H7 (cell line): Measurements from ENCODE around the gene OR10G7. TPM values are rescaled to one million over a fixed set of nuclear protein-coding genes. Genes with fewer than 3 reads are reported as not detected.
A peak's percentile ranks its signal among the peaks of the same experiment; 100 is the strongest.

Experiments used
- DNase-seq: peaks from one replicate; pipeline ENCODE4 v3.0.0; 2012
- H3K27me3 ChIP-seq: 2 replicates; pipeline ENCODE4 v1.6.0; 2011; ENCODE audit warnings: mild to moderate bottlenecking, low read length; ENCODE audit not compliant: control insufficient read depth, insufficient read depth
- H3K36me3 ChIP-seq: replicated peaks from 2 replicates; pipeline ENCODE4 v1.5.1; 2011; ENCODE audit warnings: low read length; ENCODE audit not compliant: control insufficient read depth, insufficient read depth
- H3K4me3 ChIP-seq: 2 replicates; pipeline ENCODE4 v1.5.1; 2011; ENCODE audit warnings: low read depth, mild to moderate bottlenecking, control low read depth, low read length, moderate library complexity; ENCODE audit not compliant: insufficient read depth
- total RNA-seq: library from RNA; depleted of rRNA; stranded (reverse); fragments of >200 nt; shearing (Covaris generic); gene quantifications from 2 replicates; pipeline ENCODE4 v1.2.3, GENCODE V29; 2014; rRNA removed

Gene OR10G7
- total RNA-seq: not detected in 2 replicates

DNA sequence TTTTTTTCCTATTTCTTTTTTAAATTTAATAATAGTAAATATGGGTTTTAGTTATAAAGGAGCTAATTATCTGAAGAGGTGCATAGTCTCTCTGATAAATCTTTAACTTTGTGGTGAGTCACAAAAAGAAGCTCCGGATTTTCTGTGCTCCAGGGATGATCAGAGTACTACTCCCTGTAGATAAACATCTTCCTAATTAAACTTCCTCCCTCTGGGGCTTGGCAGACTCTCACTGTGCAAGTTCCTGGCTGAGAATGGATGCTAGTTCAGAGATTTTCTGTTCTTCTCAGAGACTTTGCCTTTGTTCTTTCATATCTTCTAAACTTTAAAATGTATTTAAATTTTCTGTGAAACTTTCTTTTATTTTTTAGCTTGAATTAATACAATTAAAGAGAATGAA lies at the start of gene OR10G7:
OR10G7 (minus strand) TSS at position 72 of the 400 bp plus-strand sequence. CDS start 2,324 bp downstream, outside the sequence.
- no peak within 1 kb of the TSS for H3K4me3 ChIP-seq
- no peaks in the 10 kb centered on the region for H3K27me3 ChIP-seq
- no peak for DNase-seq
- no peaks in the 10 kb centered on the region for H3K36me3 ChIP-seq

DNA sequence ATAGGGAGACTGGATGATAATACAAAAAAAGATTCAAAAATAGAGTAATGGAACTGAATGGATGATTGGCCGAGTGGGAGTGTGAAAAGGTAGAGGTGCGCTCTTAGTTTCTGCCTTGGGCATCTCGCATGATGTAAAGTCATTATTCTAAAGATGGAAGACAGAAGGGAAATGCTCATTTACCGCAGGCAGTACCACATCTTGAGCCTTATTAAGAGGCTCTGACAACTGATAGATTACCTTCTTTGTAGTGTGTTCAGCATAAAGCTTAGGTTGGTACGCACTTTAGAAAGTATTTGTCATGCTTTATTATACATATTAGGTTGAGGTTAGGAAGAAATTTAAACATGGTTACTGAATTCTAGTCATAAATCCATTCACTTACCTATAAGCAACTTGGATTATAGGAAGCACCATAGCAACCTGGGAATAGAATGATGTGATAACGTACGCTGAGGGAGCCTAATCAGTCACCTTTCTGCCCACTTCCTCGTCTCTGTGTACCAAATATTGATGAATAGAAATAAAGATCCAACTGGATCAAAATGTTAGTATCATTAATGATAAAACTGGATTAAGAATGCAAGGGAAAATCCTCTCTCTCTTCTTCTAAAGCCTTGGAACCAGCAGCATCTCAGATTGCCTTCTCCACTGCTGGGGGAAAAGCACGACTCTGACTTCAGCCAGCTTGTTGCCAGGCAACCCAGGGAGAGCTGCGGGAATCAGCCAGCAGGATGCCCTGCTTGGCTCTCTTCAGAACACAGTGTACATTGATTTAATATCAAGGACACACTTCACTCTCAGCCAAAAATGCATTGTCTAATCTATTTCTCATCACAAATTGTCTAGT lies 45.1 kb upstream of the OR10G7 start:
- H3K4me3 ChIP-seq: no peak overlapping the region
- DNase-seq: peak; percentile 45

DNA sequence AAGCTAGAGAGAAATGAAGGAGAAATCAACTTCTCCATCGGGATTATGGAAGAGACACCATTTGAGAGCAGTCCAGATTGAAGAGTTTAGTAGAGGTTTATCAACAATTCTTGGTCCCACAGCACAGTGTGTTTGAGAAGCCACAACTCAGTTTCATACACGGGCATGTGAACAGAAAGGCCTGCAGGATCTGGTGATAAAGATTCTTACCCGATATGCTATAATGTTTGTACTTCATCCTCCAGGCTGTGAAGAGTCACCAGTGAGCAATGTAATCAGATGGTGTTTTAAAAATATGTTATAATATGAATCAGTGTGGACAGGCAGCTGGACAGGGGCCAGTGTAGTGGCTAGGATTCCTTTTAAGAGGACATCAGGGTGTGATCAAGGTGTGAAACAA lies 44.5 kb upstream of the OR10G7 start:
- H3K27me3 ChIP-seq: no peaks in the 10 kb centered on the region
- DNase-seq: no peak
- no peaks in the 10 kb centered on the region for H3K36me3 ChIP-seq
- H3K4me3 ChIP-seq: no peak overlapping the region

More for the DNA sequence above, 45.1 kb upstream of the OR10G7 start:
- Histone ChIP-seq H3K27me3 (no peaks in the 10 kb centered on the region), H3K36me3 (no peaks in the 10 kb centered on the region)

- DNase-seq: no peak
- no peaks in the 10 kb centered on the region for H3K36me3 ChIP-seq
These were observed 41.2 kb upstream of the OR10G7 start for GRCh38 chr11:124082371-124082770.

DNA sequence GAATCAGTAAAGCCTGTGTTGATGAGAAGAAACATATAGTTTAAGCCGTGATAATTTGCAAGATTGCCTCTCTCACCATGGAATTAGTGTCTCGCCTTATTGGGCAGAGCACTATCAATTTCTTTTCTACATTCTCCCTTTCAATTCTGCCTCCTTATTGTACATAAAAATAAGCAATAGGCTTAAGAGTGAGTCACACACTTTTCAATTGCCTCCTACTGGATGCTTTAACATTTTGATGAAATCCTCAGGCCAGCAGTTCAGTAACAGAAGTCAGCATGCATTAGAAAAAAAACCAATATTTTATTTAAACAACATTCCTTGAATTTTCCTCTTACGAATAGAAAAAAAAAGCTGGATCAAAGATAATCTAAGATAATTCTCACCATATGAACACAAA lies 40.4 kb upstream of the OR10G7 start:
- Histone ChIP-seq H3K27me3 (no peaks in the 10 kb centered on the region), H3K4me3 (no peak overlapping the region), H3K36me3 (no peaks in the 10 kb centered on the region)
- DNase-seq: no peak

More at GRCh38 chr11:124082371-124082770, 41.2 kb upstream of the OR10G7 start:
- no peak overlapping the region for H3K4me3 ChIP-seq
- no peaks in the 10 kb centered on the region for H3K27me3 ChIP-seq

GRCh38 chr11:124080327-124081001 lies 39.3 kb upstream of the OR10G7 start:
- no peaks in the 10 kb centered on the region for H3K27me3 ChIP-seq
- no peak for DNase-seq
- H3K4me3 ChIP-seq: no peak overlapping the region
- no peaks in the 10 kb centered on the region for H3K36me3 ChIP-seq

- DNase-seq: no peak
- H3K4me3 ChIP-seq: no peak overlapping the region
- no peaks in the 10 kb centered on the region for H3K36me3 ChIP-seq
- H3K27me3 ChIP-seq: no peaks in the 10 kb centered on the region
These were observed 38.7 kb upstream of the OR10G7 start for GRCh38 chr11:124079631-124080326.

DNA sequence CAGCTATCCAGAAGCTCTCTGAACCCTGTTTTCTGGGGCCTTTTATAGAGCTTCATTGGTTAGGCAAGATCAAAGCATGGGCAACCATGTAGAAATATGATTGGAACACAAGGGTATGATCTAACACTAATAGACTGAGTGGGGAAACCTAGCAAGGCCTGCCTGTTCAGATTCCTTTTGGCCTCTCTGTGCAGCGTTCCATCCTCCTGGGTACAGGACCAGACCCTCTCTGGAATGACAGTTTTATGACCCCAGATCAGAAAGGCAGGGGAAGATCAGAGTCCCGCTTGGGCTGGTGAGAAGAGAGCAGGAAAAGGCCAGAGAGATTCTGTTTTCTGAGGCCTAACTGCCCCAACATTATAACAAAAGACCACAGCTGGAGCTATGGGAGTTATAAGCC lies 37.5 kb upstream of the OR10G7 start:
- no peak for DNase-seq
- H3K4me3 ChIP-seq: no peak overlapping the region
- H3K36me3 ChIP-seq: no peaks in the 10 kb centered on the region
- H3K27me3 ChIP-seq: no peaks in the 10 kb centered on the region

GRCh38 chr11:124077266-124077665 lies 36.1 kb upstream of the OR10G7 start:
- no peaks in the 10 kb centered on the region for H3K27me3 ChIP-seq
- no peak for DNase-seq
- no peaks in the 10 kb centered on the region for H3K36me3 ChIP-seq
- H3K4me3 ChIP-seq: no peak overlapping the region

- Histone ChIP-seq H3K36me3 (no peaks in the 10 kb centered on the region), H3K4me3 (peak overlapping the region; percentile 19; the same call in 1 of the 2 replicates), H3K27me3 (no peaks in the 10 kb centered on the region)
- no peak for DNase-seq
These were observed 34.9 kb upstream of the OR10G7 start for GRCh38 chr11:124075841-124076651.

DNA sequence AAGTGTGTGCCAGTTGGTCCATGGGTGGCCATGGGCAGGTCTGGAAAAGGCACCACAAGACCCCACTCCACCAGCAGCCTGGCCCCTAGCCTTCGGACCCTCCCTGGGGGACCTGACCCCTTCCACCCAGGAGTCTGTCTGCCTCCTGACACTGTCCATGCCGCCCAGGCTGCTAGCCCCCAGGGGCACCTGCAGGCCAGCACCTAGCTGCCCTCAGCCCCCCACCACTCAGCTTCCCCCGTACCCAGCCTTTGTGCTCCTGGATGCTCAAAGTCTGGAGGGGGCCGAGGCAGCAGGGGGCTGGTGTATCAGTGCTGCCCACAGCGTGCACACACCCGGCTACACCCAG lies 34.3 kb upstream of the OR10G7 start:
- H3K36me3 ChIP-seq: no peaks in the 10 kb centered on the region
- no peaks in the 10 kb centered on the region for H3K27me3 ChIP-seq
- DNase-seq: no peak
- H3K4me3 ChIP-seq: no peak overlapping the region

- Histone ChIP-seq H3K27me3 (peaks cover 3% of the 10 kb centered on the region), H3K36me3 (no peaks in the 10 kb centered on the region), H3K4me3 (no peak overlapping the region)
- no peak for DNase-seq
These were observed 33.4 kb upstream of the OR10G7 start for GRCh38 chr11:124074554-124074953.

- H3K4me3 ChIP-seq: no peak overlapping the region
- H3K36me3 ChIP-seq: no peaks in the 10 kb centered on the region
- DNase-seq: no peak
- H3K27me3 ChIP-seq: peaks cover 3% of the 10 kb centered on the region
These were observed 31.0 kb upstream of the OR10G7 start for GRCh38 chr11:124072147-124072546.

GRCh38 chr11:124071623-124071948 lies 30.5 kb upstream of the OR10G7 start:
- Histone ChIP-seq H3K36me3 (no peaks in the 10 kb centered on the region), H3K27me3 (peaks cover 3% of the 10 kb centered on the region)
- no peak for DNase-seq

More at GRCh38 chr11:124071623-124071948, 30.5 kb upstream of the OR10G7 start:
- no peak overlapping the region for H3K4me3 ChIP-seq
